GM18517 (cell line): ENCODE measurements around the gene PRKAR1B.
"Not testable (repeated sequence)": the region's sequence is repeated elsewhere in the genome, so short reads cannot be mapped to it uniquely, and the experiment has no call there.

Experiments
- ATAC-seq: cut with Tn5 transposase; IDR thresholded peaks from one replicate; pipeline ENCODE4 v1.9.1; 2021; ENCODE audit warnings: mild to moderate bottlenecking, moderate library complexity; ENCODE audit not compliant: unreplicated experiment

PRKAR1B gene

DNA sequence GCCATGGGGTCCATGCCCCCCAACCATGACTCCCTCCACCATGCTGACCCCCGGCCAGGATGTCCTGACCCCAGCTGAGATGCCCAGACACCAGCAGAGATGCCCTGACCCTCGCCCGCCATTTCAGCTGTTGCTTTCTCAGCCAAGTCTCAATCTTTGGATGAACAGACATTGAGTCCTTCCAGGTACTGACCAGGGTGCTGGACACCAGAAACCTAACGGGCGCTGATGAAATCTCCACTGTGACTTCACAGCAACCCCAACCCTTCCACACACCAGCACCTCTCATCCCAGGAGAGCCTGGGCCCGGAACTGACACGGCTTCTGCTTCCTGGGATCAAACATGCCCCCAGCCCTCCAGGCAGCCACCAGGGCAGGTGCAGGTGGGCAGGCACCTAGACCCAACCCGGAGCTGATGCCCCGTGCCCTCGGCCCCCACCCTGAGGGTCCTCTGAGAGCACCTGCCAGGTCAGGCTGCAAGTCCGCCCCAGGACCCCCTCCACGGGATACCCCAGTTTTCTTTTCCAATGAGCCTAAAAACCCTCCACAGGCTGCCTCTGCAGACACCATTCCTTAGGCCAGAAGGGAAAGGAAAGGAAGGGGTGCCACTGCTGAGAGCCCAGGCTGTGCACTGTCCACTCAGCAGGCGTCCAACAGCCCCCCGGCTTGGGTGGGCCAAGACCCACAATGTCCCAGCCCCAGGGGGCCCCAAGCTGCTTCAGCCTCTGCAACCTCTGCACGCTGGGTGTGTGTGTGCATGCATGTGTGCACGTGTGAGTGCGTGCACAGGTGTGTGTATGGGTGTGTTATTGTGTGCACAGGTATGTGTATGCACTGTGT, 164.1 kb downstream of the PRKAR1B start:
- ATAC-seq = no peak

DNA sequence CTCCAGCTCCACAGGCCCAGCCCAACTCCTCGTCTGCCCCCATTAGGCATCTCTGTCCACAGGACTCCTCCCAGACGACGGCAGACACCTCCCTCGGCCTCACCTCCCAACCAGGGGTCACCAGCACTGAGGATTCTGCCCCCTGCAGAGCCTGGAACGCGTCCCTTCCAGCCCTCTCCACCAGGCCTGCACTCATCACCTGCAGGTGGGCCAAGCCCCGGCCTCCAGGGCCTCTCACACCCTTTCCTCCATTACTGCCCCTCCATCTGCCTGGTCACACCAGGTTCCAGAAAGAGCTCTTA, 164.8 kb downstream of the PRKAR1B start:
- no peak for ATAC-seq

DNA sequence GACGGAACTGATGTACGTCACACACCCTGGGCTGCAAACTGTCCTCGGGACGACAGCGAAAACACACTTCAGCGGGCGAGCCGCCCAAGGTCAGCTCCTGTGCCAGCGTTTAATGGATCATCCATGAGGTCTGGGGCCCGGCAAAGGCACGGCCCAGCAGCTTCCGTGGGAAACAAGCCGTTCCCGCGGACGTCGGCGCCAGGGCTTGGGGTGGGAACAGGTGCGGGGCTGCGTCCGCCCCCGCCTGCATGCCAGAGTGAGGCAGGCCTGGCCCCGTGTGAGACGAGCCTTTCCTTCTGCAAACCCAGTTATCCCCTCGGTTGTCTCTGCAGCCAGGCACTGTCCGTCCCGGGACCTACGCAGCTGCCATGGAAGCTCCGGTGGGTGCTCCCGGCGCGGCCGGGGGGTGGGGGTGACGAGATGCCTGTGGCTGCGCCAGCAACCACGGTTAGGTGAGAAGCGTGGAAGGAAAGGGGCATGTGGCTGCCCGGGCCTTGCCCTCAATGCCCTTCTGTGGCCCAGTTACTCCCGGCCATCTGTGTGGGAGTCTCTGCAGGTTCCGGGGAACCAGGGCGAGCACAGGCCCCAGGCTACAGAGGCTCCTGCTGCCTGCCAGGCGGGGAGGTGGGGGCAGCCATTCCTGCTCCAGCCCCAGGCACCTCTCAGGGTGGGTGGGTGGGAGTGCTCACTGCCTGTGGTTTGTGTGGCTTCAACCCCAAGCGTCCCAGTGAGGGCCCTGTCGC, 165.3 kb downstream of the PRKAR1B start:
- no peak for ATAC-seq

DNA sequence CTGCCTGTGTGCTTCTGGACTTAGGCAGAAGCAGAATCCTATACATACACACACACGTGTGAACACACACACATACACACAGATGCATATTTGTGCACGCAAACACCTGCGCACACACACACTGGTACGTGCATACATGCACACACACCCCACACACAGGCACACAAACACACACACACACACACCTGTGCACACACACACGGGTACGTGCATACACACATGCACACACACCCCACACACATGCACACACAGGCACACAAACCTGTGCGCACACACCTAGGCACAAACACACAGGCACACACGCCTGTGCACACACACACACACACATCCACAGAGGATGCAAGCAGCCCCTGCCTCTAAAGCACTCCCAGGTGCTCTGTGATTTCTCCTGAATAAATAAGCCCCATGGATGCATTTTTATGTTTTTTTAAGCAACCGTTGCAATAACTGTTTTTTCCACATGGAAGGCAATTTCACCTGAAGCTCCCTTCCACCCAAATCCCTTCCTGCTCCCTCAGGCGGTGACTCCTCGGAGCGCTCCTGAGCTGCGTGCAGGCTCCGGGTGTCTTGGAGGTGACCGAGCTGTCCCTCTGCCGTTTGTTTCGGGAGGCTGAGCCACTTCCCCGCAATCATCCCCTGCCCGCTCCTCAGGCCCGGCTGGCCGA, 166.0 kb downstream of the PRKAR1B start:
- ATAC-seq = no peak

DNA sequence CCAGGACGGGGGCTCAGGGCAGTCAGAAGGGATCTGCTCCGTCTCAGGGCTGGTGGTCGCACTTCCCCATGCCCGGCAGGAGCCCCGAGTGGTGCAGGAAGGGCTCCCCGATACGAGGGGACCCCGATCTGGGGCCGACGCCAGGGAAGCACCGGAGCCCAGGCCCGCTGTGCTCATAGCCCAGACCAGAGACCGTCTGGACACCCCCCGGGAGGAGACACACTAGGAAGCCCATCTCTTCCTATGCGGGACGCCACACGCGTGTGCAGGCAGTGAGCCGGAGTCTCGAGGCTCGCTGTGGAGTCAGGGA, 167.7 kb downstream of the PRKAR1B start:
- ATAC-seq = no peak

DNA sequence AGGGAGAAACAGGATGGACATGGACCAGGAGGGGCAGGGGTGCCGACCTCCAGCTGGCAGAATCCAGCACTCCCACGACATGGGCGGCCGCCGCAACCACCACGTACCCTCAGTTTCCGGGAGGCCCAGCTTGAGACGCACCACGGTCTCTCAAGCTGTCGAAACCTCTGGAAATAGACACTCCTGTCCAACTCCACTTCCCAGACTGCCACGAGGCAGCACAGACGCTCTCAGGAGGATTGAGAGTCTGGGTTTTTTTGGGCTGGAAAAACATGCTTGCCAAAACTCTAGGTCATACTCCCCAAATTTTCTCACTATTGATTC, 169.6 kb downstream of the PRKAR1B start:
- ATAC-seq = no peak

DNA sequence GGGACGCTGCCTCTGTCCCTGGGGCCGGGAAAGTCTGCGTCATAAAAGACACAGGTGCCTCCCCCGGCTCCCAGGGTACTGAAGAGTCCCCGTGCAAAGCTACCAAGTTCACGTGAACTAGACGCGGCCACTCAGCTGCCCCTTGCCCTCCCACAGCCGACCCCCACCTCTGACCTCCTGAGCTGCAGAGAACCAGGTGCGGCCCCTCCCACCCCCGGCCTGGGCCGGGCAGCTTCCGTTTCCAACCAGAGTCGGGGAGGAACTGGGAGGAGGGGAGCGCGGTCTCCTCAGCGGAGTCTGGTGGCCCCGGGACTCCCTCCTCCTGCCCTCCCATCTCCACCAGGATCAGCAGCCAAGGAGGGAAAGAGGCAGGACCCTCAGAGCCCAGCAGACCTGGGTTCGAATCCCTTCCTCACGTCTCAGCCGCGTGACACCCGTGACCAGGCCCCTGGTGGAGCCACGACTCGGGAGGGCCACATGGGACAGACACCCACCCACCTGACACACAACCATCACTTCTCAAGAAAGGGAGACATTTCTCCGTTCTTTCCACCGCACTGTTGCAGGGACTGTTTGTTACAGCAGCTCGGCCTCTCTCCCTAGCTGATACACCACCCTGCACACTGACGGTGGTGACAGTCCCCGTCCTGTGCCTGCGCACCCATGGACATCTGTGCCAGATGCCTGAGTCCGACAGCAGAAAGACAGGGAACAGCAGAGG, 170.1 kb downstream of the PRKAR1B start:
- no peak for ATAC-seq

DNA sequence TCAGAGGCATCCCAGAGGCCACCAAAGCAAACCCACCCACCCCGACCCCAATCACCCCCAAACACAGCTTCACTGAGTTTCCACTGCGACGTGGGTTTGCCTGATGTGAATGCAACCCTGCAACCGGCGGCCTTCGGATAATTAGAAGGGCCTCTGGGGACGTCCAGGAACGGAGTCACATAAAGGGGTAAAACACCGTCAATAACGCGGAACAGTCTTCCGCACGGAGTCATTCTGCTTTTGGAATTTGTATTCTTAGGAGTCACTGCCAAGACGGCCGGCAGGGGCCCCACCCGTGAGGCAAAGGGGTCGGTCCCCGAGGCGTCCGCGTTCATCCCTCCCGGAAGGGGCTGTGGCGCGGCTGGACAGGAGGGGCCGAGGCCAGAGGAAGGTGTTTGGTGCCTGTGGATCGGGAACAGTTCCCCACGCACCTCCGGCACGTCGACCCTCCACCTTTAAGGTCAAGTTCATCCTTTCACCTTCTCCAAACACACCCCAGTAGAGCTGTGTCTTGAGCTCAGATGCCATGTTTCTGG, 170.7 kb downstream of the PRKAR1B start:
- ATAC-seq = no peak

DNA sequence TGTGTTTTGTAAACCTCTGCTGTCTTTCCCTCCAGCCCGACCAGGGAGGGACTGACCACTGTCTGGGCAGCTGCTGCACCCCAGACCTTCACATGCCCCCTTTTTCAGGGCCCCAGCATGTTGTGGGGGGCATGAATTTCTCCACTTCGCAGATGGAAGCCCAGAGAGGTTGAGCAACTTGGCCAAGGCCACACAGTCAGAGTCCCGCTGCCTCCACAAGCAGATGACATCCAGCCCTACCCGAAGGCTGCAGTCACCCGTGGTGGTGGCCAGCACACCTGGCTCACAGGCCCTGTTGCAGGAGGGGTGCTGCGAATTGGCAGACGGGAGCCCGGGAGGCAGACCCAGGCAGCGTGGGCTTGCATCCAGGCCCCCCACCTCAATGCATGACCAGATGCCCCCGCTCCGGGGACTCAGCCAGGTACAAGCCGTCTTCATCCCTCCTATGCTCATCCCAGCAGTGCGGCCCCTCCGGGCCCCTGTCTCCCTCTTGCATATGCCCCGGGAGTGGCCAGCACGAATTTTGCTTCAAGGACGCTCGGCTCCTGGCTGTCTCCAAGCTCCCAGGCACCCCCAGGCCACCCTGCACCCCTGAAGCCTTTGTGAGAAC, 171.4 kb downstream of the PRKAR1B start:
- ATAC-seq = no peak

DNA sequence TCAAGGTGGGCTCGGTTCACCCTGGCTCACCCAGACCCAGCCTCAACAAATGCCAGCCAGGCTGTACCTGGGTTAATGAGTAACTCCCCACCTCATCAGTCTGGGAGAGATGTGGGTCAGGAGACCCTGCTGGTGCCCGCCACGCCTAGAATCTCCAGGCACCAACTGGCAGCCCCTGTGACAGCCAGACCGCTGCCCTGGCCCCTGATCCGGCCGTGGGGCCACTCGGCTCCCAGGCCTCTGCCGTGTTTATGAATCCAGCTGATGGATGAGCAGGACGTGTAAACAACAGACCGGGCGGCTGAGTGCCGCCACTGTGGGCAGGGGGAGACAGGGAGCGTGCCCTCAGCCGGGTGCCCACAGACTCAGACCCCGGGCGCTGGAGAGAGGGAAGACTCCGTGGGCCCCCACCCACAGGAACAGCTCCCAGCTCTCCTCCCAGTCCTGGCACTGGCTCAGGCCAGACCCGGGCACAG, 173.4 kb downstream of the PRKAR1B start:
- no peak for ATAC-seq

DNA sequence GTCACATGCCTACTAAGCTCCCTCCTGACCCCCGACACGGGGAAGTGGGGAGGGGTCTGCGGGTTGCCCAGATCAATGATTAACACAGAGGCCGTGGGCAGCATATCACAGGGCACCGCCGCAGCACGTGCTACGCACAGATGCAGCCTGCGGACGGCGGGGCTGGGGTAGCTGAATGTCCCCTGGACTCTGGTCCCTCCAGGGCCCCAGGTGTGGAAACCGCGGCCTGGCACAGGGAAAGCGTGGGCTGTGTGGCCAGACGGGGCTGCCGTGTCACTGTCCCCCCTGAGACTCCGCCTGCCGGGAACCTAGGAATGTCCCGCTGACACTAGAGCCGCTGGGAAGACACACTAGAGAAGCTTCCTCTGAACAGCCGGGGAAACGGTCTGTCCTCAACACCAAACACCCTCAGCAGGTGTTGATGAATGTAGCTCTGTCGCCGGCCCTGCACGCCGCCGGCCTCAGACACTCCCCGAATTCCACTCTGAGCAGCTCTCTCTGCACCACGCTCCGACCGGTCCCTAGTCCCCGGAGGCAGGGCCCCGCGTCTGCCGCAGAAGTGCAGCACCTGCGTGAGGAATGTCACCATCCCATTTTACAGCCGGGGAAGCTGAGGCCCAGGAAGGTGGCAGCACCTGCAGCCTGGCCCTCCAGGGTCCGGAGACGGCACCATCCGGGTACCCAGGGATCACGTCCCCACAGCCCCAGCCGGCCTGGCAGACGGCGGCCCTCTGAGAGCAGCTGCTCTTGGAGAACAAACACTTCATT, 174.0 kb downstream of the PRKAR1B start:
- ATAC-seq = no peak

DNA sequence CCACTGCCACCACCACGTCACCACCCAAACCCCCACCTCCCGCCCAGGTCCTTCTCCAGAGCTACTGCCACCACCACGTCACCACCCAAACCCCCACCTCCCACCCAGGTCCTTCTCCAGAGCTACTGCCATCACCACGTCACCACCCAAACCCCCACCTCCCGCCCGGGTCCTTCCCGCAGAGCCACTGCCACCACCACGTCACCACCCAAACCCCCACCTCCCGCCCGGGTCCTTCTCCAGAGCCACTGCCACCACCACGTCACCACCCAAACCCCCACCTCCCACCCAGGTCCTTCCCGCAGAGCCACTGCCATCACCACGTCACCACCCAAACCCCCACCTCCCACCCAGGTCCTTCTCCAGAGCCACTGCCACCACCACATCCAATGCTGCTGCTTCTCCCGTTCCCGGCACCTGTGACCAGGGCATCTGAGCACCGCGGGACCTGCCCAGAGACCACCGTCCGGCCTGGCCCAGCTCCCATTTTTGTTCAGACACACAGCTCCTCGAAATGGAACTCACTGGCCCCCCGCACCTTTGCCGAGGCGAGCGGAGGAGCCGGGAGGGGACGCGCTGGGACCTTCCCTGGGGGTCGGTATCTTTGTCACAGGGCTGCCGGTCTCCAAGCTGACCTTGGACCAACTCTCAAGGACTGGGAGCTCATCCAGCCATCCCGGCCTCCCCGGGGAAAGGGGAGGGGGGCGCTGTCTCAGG, 174.8 kb downstream of the PRKAR1B start:
- ATAC-seq = not testable (repeated sequence)

DNA sequence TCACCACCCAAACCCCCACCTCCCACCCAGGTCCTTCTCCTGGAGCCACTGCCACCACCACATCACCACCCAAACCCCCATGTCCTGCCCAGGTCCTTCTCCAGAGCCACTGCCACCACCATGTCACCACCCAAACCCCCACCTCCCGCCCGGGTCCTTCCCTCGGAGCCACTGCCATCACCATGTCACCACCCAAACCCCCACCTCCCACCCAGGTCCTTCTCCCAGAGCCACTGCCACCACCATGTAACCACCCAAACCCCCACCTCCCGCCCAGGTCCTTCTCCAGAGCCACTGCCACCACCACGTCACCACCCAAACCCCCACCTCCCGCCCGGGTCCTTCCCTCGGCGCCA, 175.5 kb downstream of the PRKAR1B start:
- not testable (repeated sequence) for ATAC-seq

DNA sequence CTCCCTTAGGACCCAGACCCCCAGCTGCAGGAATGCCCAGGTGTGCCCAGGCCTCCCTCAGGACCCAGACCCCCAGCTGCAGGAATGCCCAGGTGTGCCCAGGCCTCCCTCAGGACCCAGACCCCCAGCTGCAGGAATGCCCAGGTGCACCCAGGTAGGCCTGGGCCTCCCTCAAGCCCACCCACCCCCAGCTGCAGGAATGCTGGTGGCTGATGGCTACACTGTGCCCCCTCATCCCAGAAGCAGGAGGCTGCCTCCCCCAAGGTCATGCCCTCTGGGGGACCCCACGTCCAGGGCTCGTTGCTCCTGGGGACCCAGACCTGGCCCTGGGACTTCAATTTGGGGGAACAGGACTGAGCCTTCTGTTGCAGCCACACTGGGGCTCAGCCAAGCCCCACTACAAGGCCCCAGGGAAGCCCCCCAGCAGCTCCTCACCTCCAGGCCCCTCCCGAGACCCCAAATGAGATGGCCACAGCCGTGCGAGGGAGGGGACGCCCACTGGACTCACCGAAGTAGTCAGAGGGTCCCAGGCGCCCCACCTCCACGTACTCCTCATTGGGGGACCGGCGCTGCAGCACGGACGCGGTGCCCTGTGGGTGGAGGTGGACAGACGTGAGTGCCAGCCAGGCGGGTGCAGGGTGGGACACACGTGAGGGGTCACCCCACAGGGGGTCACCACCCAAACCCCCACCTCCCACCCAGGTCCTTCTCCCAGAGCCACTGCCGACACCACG, 176.0 kb downstream of the PRKAR1B start:
- no peak for ATAC-seq

DNA sequence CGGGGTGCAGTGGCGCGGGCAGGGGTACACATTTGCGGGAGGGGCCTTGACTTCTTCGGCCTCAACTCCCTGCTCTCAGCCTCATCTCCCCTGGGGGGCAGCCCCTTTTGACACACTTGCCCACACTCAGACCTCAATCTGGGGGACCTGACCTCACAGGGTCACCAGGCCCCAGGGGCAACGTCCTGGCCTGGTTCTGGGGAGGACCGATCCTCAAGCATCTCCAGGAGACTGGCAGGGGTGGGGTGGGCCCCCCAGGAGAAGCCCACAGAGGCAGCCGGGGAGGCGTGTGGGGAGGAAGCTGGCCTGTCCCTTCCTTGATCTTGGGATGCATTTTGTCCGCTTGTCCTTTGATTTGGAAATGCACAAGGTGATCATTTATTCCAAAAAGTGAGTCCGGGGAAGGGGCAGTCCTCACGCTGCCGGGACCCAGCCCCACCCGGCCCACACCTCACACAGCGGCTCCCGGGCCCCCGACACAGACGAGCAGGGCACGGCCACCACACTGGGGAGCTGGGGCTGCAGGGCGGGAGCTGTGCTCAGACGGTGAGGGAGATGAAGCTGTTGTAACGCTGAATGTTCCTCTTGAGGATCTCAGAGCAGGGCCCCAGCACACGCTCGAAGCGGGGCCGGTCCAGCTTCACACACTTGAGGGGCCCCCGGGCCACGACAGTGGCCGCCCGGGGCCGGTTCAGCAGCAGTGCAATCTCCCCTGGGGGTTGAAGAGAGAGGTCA, 177.0 kb downstream of the PRKAR1B start:
- ATAC-seq = no peak

DNA sequence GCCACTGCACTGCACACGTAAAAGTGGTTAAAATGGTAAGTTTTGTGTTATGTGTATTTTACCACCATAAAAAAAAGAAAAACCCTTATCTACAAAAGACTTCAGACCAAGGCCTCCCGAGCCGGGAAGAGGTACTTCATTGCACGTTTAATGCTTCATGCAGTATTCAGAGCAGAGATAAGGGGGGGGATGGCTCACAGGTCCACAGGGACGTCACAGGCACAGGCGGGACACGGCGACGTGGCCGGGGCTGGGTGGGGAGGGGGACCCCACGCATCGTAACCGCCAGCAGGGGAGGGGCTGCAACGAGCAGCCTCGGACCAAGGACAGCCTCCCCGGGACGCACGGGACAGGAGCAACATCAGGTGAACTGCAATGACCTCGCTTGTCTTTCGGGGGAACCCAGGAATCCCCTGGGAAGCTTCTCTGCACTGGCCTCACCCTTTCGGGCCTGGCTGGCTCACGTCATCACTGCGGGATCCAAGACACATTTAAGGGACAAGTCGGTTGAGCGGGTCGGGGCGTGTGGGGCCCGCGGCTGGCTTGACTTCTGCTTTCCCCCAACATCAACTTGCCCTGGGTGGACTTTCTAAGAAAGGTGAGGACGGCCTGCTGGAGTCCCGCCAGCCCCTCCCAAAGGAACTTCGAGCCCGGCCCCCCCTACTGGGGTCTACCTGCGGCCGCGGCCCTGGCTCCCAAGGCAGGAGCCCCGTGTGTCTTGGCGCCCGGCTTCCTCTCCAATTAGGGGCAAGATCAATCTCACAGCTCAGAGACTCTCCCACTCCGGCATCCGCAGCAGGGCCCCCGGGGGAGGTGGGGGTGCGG, 177.8 kb downstream of the PRKAR1B start:
- ATAC-seq = no peak

DNA sequence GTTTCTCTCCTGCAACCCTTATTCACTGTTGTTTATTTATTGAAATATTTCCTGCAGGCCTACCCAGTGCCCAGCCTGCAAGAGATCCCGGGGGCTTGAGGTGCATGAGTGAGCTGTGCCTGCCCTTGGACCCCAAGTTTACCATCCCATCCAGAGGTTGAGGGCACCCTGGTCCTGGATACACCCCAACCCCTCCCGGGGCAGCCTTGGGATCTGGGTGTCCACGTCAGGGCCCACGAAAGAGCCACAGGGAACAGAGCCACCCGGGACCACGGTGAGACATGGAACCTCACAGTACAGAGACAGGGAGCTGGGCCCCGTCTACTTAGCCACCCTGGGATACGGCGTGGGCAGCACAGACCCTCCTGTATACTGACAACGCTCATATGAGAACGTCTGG, 178.7 kb downstream of the PRKAR1B start:
- no peak for ATAC-seq
